HG02943 (cell line): ENCODE results near the gene TEX29.

Experiments
- ATAC-seq: cut with Tn5 transposase; IDR thresholded peaks from one replicate; pipeline ENCODE4 v1.9.1; 2021; ENCODE audit warnings: mild to moderate bottlenecking, low read depth, moderate library complexity; ENCODE audit not compliant: unreplicated experiment

The TEX29 gene

DNA sequence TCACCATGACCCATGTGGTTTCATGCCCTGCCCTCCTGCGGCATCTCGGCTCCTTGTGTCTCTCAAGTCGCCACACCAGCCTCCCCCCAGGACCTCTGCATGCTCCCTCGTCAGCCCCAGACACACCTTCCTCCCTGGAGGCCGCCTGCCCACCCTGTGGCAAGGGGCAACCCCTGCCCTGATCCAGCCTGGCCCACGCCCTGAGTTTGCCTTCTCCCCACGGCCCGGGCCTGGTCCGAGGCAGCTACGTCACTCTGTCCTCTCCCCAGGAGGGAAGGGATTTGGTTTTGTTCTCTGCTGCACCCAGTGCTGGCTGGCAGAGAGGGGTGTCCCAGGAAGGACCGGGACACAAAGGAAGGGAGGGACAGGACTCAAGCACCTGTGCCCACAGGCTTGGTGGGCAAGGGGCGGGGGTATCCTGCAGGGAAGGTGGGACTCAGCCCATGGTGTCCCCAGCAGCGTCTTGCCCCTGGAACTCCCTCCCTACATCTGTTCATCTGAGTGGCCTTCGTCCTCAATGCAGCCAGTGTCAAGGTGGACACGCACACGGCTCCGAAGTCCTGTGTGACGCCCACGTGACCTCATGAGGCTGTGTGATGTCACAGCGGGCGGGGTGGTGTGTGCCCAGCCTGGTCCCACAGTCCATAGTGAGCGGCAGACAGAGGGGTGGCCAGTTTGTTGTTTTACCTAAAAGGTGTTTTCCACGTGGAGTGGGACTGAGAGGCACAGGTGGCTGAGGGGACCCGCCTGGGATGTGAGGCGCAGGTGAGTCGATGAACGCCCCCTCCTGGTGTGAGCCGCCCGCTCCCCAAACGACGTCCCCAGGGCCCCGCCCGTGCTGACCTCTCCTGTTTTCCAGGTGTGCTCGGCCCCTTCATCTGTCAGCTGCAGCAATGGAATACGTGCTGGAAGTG is at the start of gene TEX29:
Gene TEX29 (plus strand): TSS at position 645 of the 914 bp plus-strand sequence. CDS start 249 bp downstream, at position 894.
- no peak for ATAC-seq

GRCh38 chr13:111270765-111271698 is 49.4 kb upstream of the TEX29 start:
- ATAC-seq = no peak

- ATAC-seq = no peak
Measured at GRCh38 chr13:111272117-111272516, 48.3 kb upstream of the TEX29 start.

DNA sequence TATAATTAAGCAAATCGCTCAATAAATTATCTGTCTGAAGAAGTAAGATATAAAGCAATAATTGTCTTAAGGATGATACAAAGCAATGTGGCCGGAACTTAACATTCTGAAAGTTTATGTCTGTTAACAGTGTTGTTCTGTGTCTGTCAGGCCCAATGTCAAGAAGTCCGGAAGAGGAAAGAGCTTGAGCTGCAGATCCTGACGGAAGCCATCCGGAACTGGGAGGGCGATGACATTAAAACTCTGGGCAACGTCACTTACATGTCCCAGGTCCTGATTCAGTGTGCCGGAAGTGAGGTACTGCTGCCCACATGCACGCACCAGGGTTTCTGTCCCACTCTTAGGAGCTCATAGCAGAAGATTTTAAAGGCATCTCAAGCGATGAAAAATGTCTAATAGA is 45.1 kb upstream of the TEX29 start:
- ATAC-seq = no peak

DNA sequence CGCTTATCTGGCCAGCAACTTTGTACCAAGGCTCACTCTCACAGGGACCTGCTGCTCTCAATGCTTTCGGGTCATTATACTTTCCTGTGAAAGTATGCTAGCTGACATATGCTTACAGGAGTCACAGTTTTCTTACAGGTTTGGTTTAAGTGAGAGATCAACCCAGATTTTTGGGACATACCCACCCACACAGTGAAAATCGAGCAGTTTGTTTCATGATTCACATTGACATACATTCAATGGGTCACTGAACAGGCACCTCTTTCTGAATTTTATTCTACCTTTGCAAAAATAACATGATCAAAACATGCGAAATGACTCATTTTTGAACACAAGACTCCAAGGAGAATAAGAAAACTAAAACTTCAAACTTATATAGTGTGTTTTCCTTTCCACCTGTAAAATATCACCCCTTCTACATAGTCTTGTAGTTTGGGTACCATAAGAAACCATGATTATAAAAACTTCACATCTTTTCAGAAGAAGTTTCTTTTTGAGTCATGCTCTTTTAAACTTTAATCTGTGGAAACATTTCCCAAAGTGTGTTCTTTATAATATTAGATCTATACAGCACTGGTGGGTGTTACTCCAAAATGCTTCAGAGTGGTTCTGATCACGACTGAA is 44.3 kb upstream of the TEX29 start:
- no peak for ATAC-seq

DNA sequence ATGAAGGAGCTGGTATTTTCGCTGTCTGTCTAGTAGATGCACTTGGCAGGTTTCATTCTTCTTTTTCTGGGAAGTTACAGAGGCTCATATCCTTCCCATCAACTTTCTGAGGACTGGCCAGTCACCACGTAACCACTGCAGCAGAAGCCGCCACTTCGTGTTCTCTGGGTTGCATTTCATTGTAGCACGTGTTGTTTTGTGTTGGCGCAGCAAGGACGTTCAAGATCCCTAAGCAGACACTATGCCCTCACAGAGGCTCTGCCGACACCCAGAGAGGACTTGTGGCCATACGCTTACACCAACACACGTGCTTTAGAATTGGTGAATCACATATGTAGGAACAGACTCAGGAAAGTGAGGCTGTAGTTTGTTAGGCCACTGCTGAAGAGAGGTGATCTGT is 42.2 kb upstream of the TEX29 start:
- no peak for ATAC-seq

GRCh38 chr13:111278743-111279652 is 41.4 kb upstream of the TEX29 start:
- no peak for ATAC-seq

- no peak for ATAC-seq
Measured at GRCh38 chr13:111280226-111280625, 40.2 kb upstream of the TEX29 start.

DNA sequence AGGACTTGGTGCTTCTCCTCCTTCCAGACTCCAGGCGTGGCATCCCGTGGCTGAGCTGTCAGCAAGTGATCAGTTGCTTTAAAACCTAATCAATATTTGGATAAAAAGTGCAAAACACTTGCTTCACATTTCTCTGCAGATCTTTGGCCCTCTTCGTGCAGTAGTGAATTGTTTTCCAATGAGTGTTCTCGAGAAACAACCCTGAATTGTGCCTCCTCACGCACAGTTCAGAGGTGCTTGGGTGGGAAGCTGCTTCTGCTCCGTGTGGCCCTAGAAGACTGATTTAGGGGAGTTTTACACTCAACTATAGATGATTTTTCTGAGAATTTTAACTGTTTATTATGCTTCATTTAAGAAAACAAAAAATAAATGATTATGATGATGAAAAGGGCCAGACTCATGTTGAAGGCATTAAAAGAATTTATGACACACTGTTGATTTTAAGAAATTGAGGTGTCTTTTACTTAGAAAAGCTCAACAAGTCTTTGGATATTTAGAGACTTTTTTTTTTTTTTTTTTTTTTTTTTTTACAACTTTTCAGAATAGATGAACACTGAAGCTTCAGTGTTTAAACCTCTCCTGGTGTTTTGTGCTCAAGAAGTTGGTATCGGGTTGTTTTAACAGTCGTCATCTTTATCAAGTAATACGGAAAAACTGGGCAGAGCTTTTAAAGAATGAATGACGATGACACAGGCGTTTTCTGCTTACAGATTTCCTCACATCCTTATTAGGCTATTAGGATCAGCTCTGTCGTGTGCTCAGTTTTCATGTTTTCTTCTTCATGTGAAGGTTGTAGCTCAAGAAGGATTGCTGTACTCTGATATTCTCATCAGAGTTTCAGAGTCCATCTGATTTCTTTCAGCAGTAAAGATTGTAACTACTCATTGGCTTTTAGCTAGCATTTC is 39.5 kb upstream of the TEX29 start:
- ATAC-seq = no peak

- no peak for ATAC-seq
Measured at GRCh38 chr13:111281751-111282311, 38.6 kb upstream of the TEX29 start.

DNA sequence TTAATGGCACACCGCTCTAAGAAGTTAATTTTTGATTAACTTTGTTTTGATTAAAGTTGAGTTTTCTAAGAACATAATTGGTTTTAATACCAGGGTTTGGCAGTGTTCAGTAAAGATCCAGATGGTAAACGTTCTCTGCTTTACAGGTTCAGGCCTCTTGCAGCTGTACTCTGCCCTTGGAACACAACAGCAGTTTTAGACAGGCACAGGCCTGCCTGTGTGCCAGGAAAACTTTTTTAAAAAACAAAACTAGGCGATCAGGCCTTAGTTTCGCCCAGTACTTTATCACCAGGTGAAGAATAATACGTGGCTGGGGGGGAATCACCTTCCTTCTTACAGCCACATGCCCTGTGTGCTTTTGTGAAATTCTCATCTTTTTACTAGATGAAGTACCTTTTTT is 38.0 kb upstream of the TEX29 start:
- ATAC-seq = no peak

GRCh38 chr13:111282997-111283396 is 37.4 kb upstream of the TEX29 start:
- no peak for ATAC-seq

DNA sequence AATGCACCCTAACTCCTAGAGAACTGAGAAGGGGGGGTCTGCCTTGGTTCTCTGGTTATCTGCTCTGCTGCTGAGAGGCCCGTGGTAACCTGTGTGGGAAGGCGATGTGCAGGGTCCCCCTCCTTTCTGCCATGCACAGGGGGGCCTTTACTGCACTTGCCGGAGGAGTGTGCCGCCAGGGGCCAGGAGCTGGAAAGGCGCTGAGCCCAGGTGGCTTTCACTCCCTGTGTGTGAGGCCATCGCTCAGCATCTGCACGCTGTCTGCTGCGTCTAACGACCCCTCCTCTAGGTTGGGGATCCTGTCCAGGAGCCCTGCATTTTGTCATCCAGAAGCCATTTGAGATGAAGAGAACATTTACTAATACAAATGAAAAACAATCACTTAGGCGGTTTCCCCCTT is 37.0 kb upstream of the TEX29 start:
- ATAC-seq = no peak

- no peak for ATAC-seq
Measured at GRCh38 chr13:111283991-111284390, 36.5 kb upstream of the TEX29 start.

- ATAC-seq = no peak
Measured at GRCh38 chr13:111284565-111284964, 35.9 kb upstream of the TEX29 start.

- ATAC-seq = no peak
Measured at GRCh38 chr13:111286162-111286561, 34.3 kb upstream of the TEX29 start.

- no peak for ATAC-seq
Measured at GRCh38 chr13:111286749-111287148, 33.7 kb upstream of the TEX29 start.

GRCh38 chr13:111287201-111287600 is 33.2 kb upstream of the TEX29 start:
- ATAC-seq = no peak
